Fibroblast of villous mesenchyme (primary cell): ENCODE data around the gene TMEM242. TPM values are rescaled to one million over a fixed set of nuclear protein-coding genes. Genes with fewer than 3 reads are reported as not detected.

ENCODE experiments used
- DNase-seq: peaks from one replicate; pipeline ENCODE4 v3.0.0-alpha.2; 2010; ENCODE audit warnings: low read depth
- H3K4me3 ChIP-seq: 2 replicates; pipeline ENCODE4 v1.5.1; 2011; ENCODE audit warnings: low read depth, mild to moderate bottlenecking, low read length
- CTCF ChIP-seq: IDR thresholded peaks from 2 replicates; pipeline ENCODE4 v1.5.1; 2012; ENCODE audit warnings: low read depth, mild to moderate bottlenecking, low read length; ENCODE audit not compliant: insufficient read depth
- total RNA-seq: library from RNA; depleted of rRNA; stranded (reverse); fragments of >200 nt; gene quantifications from 2 replicates; pipeline ENCODE4 v1.2.3, GENCODE V29; 2012

Gene TMEM242
- total RNA-seq, 1 donor: 4.3 TPM

GRCh38 chr6:157284738-157285421 lies 38.4 kb downstream of the TMEM242 start:
- H3K4me3 ChIP-seq: no peak overlapping the region

GRCh38 chr6:157283900-157284737 lies 39.2 kb downstream of the TMEM242 start:
- H3K4me3 ChIP-seq: no peak overlapping the region
- TF ChIP-seq CTCF: no peak
- DNase-seq: no peak

More at GRCh38 chr6:157284738-157285421, 38.4 kb downstream of the TMEM242 start:
- DNase-seq: no peak
- TF ChIP-seq CTCF: no peak

GRCh38 chr6:157283330-157283898 lies 39.9 kb downstream of the TMEM242 start:
- no peak overlapping the region for H3K4me3 ChIP-seq
- no peak for TF ChIP-seq CTCF
- no peak for DNase-seq

- no peak for DNase-seq
- TF ChIP-seq CTCF: no peak
- H3K4me3 ChIP-seq: no peak overlapping the region
Measured at GRCh38 chr6:157282284-157282683, 41.0 kb downstream of the TMEM242 start.

- DNase-seq: no peak
- H3K4me3 ChIP-seq: no peak overlapping the region
- TF ChIP-seq CTCF: peak; percentile 10
Measured at GRCh38 chr6:157281570-157281969, 41.7 kb downstream of the TMEM242 start.

- TF ChIP-seq CTCF: no peak
- no peak overlapping the region for H3K4me3 ChIP-seq
- DNase-seq: no peak
Measured at GRCh38 chr6:157280947-157281346, 42.4 kb downstream of the TMEM242 start.
